ENCODE results near the gene ATL2. TPM values are rescaled to one million over a fixed set of nuclear protein-coding genes. Genes with fewer than 3 reads are reported as not detected.

The ATL2 gene
- total RNA-seq, 1 donor from 2014 or later = 144 TPM

DNA sequence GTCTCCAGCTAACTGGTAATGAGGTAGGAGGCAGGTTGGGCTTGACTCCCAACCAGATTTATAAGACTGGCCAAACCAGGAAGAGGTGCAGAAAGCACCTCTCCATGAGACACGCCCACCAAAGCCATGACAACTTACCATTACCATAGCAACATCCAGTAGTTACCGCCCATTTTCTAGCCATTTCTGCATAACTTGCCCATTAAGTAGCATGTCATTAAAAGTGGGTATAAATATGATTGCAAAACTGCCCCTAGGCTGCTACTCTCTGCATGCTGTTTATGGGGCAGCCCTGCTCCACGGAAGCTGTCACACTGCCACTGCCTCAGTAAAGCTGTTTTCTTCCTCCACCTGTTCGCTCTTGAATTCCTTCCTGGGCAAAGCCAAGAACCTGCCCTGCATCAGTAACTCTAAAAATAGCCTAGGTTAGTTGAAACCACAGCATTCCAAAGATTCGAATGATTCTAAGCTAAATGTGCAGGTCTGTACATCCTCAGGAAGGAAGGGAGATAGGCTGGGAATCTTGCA lies 131.9 kb downstream of the ATL2 start:
- no peak for DNase-seq

DNA sequence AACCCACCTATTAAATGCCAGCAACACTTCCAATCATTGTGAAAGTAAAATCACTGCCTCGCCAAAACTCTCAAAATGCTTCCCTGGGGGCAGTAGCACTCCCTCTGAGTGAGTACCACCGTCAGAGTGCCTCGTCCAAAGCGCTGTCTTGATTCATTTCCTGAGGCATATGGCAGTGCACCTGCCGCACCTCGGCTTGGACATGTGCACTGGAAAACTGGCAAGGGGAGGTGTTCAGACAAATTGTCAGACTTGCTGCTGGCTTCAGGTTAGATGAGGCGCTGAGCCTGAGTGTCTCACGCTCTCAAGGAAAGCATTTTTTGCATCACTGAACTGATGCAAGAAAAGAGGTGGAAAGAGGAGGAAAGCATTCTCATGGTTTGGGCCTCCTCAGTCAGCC lies 132.8 kb downstream of the ATL2 start:
- DNase-seq = no peak

Other genes starting within 250 kb of the ATL2 start
- 110 TPM for gene HNRNPLL, start 225.7 kb upstream of the ATL2 start, total RNA-seq